Activated naive CD4-positive, alpha-beta T cell treated with anti-CD3 and anti-CD28 coated beads for 36 hours (primary cell): Measurements from ENCODE around the gene DGKD. TPM values are rescaled to one million over a fixed set of nuclear protein-coding genes. Genes with fewer than 3 reads are reported as not detected.

Experiments used
- CTCF ChIA-PET: fragments of 350-600 bp; sonication (Branson Sonifier 250); formaldehyde crosslinking; loops from one replicate; lab custom pipeline; 2021; ENCODE audit warnings: antibody characterized with exemption; lab: Charles Lee
- DNase-seq: peaks from one replicate; pipeline ENCODE4 v3.0.0-alpha.2; 2020
- H3K27ac Mint-ChIP-seq: one replicate; pipeline ENCODE4 v1.8.0; 2021; ENCODE audit warnings: mild to moderate bottlenecking, mixed read lengths
- H3K27me3 Mint-ChIP-seq: one replicate; pipeline ENCODE4 v1.8.0; 2021; ENCODE audit warnings: low read depth, mixed read lengths
- H3K36me3 Mint-ChIP-seq: one replicate; pipeline ENCODE4 v1.8.0; 2021; ENCODE audit warnings: low read depth, mixed read lengths
- H3K4me1 Mint-ChIP-seq: one replicate; pipeline ENCODE4 v1.8.0; 2021; ENCODE audit warnings: low read depth, mixed read lengths
- H3K4me3 Mint-ChIP-seq: one replicate; pipeline ENCODE4 v1.8.0; 2021; ENCODE audit warnings: mild to moderate bottlenecking, moderate library complexity, mixed read lengths
- H3K9me3 Mint-ChIP-seq: one replicate; pipeline ENCODE4 v1.8.0; 2021; ENCODE audit warnings: mixed read lengths
- intact Hi-C: fragments of 100-400 bp; cut with micrococcal nuclease; formaldehyde crosslinking; loops from one replicate; pipeline ENCODE4 v1.15.1; 2023
- total RNA-seq, 2 experiments: library from RNA; stranded (reverse); gene quantifications; one replicate each; pipeline ENCODE4 v1.2.3, GENCODE V29; 2021

DGKD gene
- total RNA-seq, 2 experiments from 2014 or later = 68.9 to 72.3 TPM

DNA sequence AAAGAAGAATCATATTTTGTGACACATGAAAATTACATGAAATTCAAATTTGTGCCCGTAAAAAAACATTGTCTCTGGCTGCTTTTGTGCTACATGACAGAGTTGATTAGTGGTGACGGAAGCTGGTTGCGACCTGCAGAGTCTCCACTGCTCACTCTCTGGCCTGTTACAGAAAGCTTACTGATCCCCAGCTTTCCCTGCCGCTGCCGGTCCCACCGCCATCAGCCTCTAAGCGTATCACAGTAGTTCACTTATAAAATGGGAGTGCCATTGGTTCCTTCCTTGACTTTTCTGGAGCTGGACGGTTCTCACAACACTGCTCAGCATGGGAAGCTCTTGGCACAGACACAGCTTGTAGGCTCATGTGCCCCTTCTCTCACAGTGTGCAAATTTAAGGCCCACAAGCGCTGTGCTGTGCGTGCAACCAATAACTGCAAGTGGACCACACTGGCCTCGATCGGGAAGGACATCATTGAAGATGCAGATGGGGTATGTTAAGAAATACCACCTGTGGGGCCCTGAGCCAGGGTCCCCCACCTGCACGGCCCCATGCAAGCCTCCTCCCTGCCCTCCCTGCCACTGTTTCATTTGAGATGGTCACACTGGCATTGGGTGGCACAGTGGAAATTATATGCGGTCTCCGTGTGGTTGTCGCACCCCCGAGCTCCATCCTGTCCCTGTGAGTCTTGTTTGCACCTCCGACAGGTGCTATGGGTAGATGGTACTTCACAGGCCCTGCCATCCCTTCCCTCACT is 81.3 kb downstream of the DGKD start:
- Mint-ChIP-seq H3K9me3 (no peaks in the 10 kb centered on the region), H3K36me3 (peaks cover 13% of the 10 kb centered on the region), H3K27ac (peak overlapping the region; percentile 13), H3K27me3 (no peaks in the 10 kb centered on the region), H3K4me1 (peaks cover 11% of the 10 kb centered on the region), H3K4me3 (no peak overlapping the region)
- DNase-seq = no peak
- CTCF ChIA-PET = interaction anchor here (0.5 to 14.6 kb wide), 4 partner anchors 8 to 95 kb away, joined by 3 to 207 read pairs (median 3); no protein-coding TSS in a partner anchor
- intact Hi-C loops = no loop called here

DNA sequence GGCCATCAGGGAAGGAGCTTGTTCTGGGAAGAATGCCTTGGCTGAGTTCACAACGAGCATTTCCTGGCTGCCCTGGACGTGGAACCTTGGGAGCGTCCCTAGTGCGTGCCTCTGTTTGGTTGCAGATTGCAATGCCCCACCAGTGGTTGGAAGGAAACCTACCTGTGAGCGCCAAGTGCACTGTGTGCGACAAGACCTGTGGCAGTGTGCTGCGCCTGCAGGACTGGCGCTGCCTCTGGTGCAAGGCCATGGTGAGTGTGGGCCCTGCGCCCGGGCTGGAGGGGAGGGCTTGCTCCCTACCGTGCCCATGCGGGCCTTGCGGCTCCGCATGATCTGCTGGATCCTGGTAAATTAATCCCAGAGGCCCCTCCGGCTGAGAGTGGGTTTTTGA is 81.9 kb downstream of the DGKD start:
- Mint-ChIP-seq H3K27me3 (no peaks in the 10 kb centered on the region), H3K9me3 (no peaks in the 10 kb centered on the region), H3K27ac (no peak overlapping the region), H3K4me1 (peaks cover 16% of the 10 kb centered on the region), H3K36me3 (peaks cover 13% of the 10 kb centered on the region), H3K4me3 (no peak overlapping the region)
- intact Hi-C loops = no loop called here
- CTCF ChIA-PET = interaction anchor here (0.9 to 14.6 kb wide), 2 partner anchors 7 to 32 kb away, joined by 3 to 207 read pairs; no protein-coding TSS in a partner anchor
- no peak for DNase-seq

DNA sequence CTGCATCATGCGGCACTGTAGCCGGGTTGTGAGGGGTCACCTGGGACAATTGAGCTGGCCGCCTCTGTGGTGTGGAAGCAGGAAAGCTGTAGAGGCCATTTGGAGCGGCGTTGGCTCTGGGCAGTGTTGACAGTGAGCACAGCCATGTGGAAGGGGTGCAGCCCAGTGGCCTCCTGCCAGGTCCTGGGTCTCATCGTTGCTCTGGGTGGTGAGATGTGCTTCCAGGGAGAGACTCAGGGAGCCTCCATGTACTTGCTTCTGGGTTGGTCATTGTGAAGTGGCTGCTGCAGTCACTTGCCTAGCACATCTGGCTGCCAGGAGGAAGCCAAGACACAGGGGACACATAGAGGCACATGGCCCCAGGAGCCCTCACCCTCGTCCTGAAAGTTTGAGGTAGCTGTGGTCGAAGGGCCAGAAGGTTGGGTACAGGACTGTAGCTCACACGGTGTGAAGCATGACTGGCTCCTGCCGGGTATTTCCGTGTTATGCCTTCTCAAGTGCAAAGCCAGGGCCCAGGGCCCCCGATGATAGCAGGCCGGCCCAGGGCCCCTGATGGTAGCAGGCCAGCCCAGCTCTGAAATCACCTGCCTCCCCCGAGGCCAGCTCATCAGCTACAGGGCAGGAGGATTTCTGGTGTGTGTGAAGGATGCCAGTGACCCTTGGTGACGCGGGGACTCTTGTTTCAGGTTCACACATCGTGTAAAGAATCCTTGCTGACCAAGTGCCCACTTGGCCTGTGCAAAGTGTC is 82.6 kb downstream of the DGKD start:
- Mint-ChIP-seq H3K4me3 (no peak overlapping the region), H3K27ac (no peak overlapping the region), H3K36me3 (peaks cover 13% of the 10 kb centered on the region), H3K4me1 (peaks cover 13% of the 10 kb centered on the region), H3K9me3 (no peaks in the 10 kb centered on the region), H3K27me3 (no peaks in the 10 kb centered on the region)
- no peak for DNase-seq
- intact Hi-C loops = no loop called here
- CTCF ChIA-PET = interaction anchor here (14.6 kb wide), 1 partner anchor 33 kb away, joined by 207 read pairs; no protein-coding TSS in a partner anchor

DNA sequence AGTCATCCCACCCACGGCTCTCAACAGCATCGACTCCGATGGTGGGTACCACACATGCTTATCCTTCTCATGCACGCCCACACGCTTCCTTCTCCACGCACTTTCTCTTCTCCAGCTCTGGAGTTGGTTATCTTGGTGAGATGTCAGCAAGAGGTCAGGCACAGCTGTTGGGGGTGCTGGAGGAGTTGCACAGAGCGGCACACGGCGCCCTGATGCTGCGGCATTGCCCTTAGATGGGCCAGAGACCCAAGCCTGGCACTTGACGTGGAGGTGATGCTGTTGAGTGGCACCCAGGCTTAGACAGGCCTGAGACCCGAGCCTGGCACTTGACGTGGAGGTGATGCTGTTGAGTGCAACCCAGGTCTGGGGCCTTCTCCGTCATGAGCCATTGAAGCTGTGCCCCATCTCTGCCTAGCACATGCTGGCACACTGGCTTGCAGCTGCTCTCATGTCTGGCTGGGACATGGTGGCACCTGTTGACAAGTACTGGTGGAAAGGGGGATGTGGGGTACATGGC is 83.2 kb downstream of the DGKD start:
- no peak for DNase-seq
- Mint-ChIP-seq H3K9me3 (no peaks in the 10 kb centered on the region), H3K36me3 (peaks cover 13% of the 10 kb centered on the region), H3K4me3 (no peak overlapping the region), H3K27me3 (no peaks in the 10 kb centered on the region), H3K27ac (no peak overlapping the region), H3K4me1 (peaks cover 14% of the 10 kb centered on the region)
- intact Hi-C loops = no loop called here
- CTCF ChIA-PET = interaction anchor here (14.6 kb wide), 1 partner anchor 33 kb away, joined by 207 read pairs; no protein-coding TSS in a partner anchor

DNA sequence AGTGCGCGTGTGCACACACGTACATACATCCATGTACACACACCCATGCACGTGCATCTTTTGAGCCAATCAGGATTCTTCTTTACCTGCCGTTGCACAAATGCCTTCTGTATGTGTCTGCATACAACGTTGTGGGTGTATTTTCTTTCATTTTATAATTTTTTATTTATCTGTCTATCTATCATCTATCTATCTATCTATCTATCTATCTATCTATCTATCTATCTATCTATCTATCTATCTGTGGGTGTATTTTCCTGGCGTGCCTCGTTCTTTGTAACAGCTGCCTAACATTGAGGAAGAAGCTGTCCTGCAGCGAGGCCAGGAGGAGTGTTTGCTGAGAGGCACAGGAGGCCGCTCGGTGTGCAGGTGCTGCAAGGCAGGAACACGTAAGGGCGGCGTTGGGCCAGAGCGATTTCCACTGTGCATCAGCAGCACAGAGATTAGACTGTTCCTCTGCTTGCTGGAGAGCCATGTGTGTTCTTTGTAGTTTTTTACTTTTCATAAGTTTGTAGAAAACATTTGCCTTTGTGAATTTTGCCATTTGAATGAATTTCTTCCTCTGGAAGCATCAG is 84.4 kb downstream of the DGKD start:
- H3K4me1 Mint-ChIP-seq = peaks cover 16% of the 10 kb centered on the region
- intact Hi-C loops = no loop called here
- H3K9me3 Mint-ChIP-seq = no peaks in the 10 kb centered on the region
- no peaks in the 10 kb centered on the region for H3K27me3 Mint-ChIP-seq
- CTCF ChIA-PET = interaction anchor here (0.9 to 14.6 kb wide), 2 partner anchors 20 to 35 kb away, joined by 3 to 207 read pairs; no protein-coding TSS in a partner anchor
- H3K36me3 Mint-ChIP-seq = peaks cover 14% of the 10 kb centered on the region
- no peak overlapping the region for H3K27ac Mint-ChIP-seq
- H3K4me3 Mint-ChIP-seq = no peak overlapping the region
- no peak for DNase-seq

DNA sequence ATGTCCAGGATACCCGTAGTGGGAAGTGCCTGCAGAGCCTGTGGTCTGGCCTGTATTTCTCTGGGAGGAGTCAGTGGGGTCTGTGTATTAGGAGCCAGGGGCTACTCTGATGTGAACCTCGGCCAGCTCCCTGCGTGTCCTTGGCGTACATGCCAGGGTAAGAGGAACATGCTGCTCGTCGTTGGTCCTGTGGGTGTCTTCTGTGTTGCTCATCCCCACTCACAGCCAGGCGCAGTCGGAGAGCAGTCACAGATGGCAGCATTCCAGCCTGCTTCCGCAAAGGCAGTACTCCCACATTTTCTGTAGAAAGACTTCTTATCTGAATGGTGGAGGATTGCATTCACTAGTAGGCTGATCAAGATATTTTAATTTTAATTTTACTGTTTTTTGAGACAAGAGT is 84.9 kb downstream of the DGKD start:
- CTCF ChIA-PET = interaction anchor here (14.6 kb wide), 1 partner anchor 35 kb away, joined by 207 read pairs; no protein-coding TSS in a partner anchor
- H3K36me3 Mint-ChIP-seq = peaks cover 14% of the 10 kb centered on the region
- peaks cover 16% of the 10 kb centered on the region for H3K4me1 Mint-ChIP-seq
- no peak for DNase-seq
- H3K4me3 Mint-ChIP-seq = no peak overlapping the region
- no peak overlapping the region for H3K27ac Mint-ChIP-seq
- H3K9me3 Mint-ChIP-seq = no peaks in the 10 kb centered on the region
- H3K27me3 Mint-ChIP-seq = no peaks in the 10 kb centered on the region
- intact Hi-C loops = no loop called here

DNA sequence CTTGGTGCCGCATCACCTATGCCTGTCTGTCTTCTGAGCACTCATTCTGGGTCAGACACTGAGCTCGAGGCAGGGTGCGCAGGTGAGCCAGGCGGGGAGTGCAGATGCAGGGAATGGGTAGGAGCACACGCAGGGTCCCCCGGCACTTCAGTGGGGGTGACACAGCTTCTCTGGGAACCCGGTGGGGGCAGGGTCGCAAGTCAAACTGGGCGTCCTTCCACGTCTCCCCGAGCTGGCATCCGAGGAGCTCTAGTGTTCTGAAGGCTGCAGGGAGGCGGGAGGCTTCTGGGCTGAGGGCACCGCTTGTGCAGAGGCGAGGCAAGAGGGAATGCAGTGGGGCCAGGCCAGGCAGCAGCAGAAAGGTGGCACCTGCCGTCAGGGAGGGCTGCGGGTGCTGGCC is 86.0 kb downstream of the DGKD start:
- no peak for DNase-seq
- intact Hi-C loops = loop anchor here (5.0 kb wide), 1 partner anchor 833 kb away; no protein-coding TSS in a partner anchor
- peaks cover 16% of the 10 kb centered on the region for H3K4me1 Mint-ChIP-seq
- H3K4me3 Mint-ChIP-seq = no peak overlapping the region
- H3K27ac Mint-ChIP-seq = no peak overlapping the region
- H3K9me3 Mint-ChIP-seq = no peaks in the 10 kb centered on the region
- no peaks in the 10 kb centered on the region for H3K27me3 Mint-ChIP-seq
- H3K36me3 Mint-ChIP-seq = peaks cover 13% of the 10 kb centered on the region
- CTCF ChIA-PET = interaction anchor here (0.9 to 14.6 kb wide), 3 partner anchors 20 to 74 kb away, joined by 3 to 207 read pairs (median 3); no protein-coding TSS in a partner anchor

DNA sequence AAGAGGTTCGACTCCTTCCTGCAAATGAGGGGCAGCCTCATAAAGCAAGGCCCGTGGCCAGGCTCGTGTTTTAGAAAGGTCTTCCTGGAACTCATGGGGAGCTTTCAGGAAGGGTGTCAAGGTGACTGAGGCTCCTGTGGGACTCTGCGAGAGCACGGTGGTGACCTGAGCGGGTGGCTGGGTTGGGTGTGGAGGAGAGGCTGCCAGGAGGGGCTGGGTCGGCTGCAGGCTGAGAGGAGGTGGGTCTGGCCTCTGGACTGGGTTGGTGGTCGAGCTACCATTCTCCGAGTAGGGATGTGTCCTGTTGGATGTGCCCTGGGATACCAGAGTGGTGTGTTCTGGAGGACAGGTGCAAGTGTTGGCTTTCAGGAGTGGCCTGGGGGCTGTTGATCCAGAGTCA is 86.4 kb downstream of the DGKD start:
- no peaks in the 10 kb centered on the region for H3K9me3 Mint-ChIP-seq
- H3K4me3 Mint-ChIP-seq = no peak overlapping the region
- H3K36me3 Mint-ChIP-seq = peaks cover 13% of the 10 kb centered on the region
- DNase-seq = no peak
- peaks cover 16% of the 10 kb centered on the region for H3K4me1 Mint-ChIP-seq
- CTCF ChIA-PET = interaction anchor here (1.3 to 14.6 kb wide), 2 partner anchors 37 to 74 kb away, joined by 3 to 207 read pairs; no protein-coding TSS in a partner anchor
- no peaks in the 10 kb centered on the region for H3K27me3 Mint-ChIP-seq
- intact Hi-C loops = loop anchor here (5.0 kb wide), 1 partner anchor 833 kb away; no protein-coding TSS in a partner anchor
- peak overlapping the region; percentile 35 for H3K27ac Mint-ChIP-seq

DNA sequence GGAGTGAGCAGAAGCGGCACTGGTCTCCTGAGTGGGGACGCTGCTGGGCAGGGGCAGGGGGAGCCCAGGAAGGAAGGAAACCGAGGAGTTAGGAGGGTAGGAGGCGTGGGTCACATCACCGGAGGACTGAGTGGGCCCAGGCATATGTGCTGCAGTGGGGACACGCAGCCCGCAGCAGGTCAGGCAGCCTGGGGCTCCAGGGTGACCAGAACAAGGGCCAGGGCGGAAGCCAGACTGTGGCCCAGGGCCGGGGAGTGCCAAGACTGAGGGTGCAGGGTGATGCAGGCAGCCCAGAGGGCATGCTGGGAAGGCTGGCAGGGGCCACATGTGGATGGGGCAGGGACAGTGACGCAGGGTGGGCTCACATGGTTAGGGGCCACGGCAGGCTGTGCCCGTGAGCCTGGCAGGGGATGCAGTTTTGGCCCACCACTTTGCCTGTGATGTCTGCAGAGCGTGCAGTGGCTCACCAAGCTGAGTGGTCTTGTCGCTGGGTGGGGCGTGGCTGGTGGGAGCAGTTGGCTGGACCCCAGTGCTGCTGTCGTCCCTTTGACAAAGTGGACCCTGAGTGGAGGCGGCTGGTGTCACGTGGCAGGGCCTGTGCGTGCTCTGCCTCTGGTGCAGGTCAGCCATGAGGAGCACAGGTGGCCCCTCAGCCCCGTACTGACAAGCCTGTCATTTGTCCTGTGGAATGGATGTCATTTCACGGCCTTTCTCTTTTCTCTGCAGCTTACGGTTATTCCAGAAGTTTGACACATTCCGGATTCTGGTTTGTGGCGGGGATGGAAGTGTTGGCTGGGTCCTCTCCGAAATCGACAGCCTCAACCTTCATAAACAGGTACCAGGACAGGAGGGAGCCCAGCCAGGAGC is 87.1 kb downstream of the DGKD start:
- Mint-ChIP-seq H3K36me3 (peaks cover 12% of the 10 kb centered on the region), H3K9me3 (no peaks in the 10 kb centered on the region), H3K4me3 (no peak overlapping the region), H3K27me3 (no peaks in the 10 kb centered on the region), H3K27ac (peak overlapping the region; percentile 35), H3K4me1 (peaks cover 16% of the 10 kb centered on the region)
- intact Hi-C loops = loop anchor here (5.0 kb wide), 1 partner anchor 834 kb away; no protein-coding TSS in a partner anchor
- no peak for DNase-seq
- CTCF ChIA-PET = interaction anchor here (0.8 to 14.6 kb wide), 2 partner anchors 37 to 117 kb away, joined by 3 to 207 read pairs; no protein-coding TSS in a partner anchor

DNA sequence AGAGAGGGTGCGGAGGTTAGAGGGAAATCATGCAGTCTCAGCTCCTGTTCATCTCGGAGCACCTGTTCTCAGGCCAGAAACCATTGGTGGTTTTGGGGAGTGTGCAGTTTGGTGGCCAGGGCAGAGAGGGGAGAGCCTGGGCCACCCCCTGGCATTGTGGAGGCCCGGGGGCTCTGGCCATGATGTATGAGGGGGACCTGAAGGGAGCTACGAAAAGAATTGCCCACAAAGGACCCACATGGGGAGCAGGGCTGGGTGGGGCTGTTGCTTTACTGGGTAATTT is 87.7 kb downstream of the DGKD start:
- Mint-ChIP-seq H3K27ac (peak overlapping the region; percentile 18), H3K4me3 (no peak overlapping the region), H3K4me1 (peaks cover 16% of the 10 kb centered on the region), H3K36me3 (peaks cover 8% of the 10 kb centered on the region), H3K9me3 (no peaks in the 10 kb centered on the region), H3K27me3 (no peaks in the 10 kb centered on the region)
- intact Hi-C loops = loop anchor here (5.0 kb wide), 1 partner anchor 835 kb away; no protein-coding TSS in a partner anchor
- CTCF ChIA-PET = interaction anchor here (0.8 to 14.6 kb wide), 3 partner anchors 38 to 116 kb away, joined by 3 to 207 read pairs (median 6); no protein-coding TSS in a partner anchor
- no peak for DNase-seq
